ENCODE measurements around the gene ENDOG. TPM values are rescaled to one million over a fixed set of nuclear protein-coding genes. Genes with fewer than 3 reads are reported as not detected.

Gene ENDOG
- total RNA-seq, 1 experiment from 2014 or later, result 25.8 TPM

GRCh38 chr9:128822407-128823042, 4.2 kb downstream of the ENDOG start (continued):
- TF ChIP-seq, protein P1, sequence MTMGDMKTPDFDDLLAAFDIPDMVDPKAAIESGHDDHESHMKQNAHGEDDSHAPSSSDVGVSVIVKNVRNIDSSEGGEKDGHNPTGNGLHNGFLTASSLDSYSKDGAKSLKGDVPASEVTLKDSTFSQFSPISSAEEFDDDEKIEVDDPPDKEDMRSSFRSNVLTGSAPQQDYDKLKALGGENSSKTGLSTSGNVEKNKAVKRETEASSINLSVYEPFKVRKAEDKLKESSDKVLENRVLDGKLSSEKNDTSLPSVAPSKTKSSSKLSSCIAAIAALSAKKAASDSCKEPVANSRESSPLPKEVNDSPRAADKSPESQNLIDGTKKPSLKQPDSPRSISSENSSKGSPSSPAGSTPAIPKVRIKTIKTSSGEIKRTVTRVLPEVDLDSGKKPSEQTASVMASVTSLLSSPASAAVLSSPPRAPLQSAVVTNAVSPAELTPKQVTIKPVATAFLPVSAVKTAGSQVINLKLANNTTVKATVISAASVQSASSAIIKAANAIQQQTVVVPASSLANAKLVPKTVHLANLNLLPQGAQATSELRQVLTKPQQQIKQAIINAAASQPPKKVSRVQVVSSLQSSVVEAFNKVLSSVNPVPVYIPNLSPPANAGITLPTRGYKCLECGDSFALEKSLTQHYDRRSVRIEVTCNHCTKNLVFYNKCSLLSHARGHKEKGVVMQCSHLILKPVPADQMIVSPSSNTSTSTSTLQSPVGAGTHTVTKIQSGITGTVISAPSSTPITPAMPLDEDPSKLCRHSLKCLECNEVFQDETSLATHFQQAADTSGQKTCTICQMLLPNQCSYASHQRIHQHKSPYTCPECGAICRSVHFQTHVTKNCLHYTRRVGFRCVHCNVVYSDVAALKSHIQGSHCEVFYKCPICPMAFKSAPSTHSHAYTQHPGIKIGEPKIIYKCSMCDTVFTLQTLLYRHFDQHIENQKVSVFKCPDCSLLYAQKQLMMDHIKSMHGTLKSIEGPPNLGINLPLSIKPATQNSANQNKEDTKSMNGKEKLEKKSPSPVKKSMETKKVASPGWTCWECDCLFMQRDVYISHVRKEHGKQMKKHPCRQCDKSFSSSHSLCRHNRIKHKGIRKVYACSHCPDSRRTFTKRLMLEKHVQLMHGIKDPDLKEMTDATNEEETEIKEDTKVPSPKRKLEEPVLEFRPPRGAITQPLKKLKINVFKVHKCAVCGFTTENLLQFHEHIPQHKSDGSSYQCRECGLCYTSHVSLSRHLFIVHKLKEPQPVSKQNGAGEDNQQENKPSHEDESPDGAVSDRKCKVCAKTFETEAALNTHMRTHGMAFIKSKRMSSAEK (CRISPR knock-in tag; IDR thresholded peaks at IDR 0.05; ENCODE audit: borderline replicate concordance), result no peak
- TF ChIP-seq TEAD1 (CRISPR knock-in tag; IDR thresholded peaks at IDR 0.05), result no peak
- TF ChIP-seq, protein P2, sequence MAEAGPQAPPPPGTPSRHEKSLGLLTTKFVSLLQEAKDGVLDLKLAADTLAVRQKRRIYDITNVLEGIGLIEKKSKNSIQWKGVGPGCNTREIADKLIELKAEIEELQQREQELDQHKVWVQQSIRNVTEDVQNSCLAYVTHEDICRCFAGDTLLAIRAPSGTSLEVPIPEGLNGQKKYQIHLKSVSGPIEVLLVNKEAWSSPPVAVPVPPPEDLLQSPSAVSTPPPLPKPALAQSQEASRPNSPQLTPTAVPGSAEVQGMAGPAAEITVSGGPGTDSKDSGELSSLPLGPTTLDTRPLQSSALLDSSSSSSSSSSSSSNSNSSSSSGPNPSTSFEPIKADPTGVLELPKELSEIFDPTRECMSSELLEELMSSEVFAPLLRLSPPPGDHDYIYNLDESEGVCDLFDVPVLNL (CRISPR knock-in tag; IDR thresholded peaks at IDR 0.05; ENCODE audit: borderline replicate concordance, low read depth), result no peak

DNA sequence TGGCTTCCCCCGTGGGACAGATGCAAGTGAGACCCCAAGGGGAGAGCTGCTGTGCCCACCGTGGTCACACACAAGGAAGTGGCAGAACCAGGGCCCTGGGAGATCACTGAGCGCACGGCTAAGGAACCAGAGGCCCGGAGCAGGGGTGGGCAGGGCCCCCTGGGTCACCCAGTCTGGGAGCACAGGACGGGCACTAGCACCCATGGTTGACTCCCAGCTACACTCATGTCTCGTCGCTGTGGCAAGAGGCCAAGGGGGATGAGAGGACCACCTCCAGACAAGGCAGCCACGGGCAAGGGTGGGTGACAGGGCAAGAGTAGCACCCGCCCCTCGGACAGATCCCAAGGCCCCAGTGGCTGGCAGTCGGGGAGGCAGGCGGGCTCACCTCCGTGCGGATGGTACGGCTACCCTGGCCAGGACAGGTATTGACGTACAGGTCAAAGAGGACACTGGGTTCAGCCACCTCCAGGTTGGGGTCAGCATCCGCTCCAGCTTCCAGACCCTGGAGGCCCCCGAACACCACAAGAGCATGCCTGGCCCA, 5.1 kb downstream of the ENDOG start:
- no peak for DNase-seq (ENCODE audit: low spot score)
- ATAC-seq, result no peak
- POLR2A ChIA-PET, result no interaction called here
- Mint-ChIP-seq H3K9me3 (no peaks in the 10 kb centered on the region), H3K27me3 (ENCODE audit: low read depth) (no peaks in the 10 kb centered on the region), H3K27ac (no peak overlapping the region), H3K4me3 (no peak overlapping the region), H3K36me3 (peaks cover 51% of the 10 kb centered on the region), H3K4me1 (peaks cover 4% of the 10 kb centered on the region)
- CTCF ChIA-PET, result no interaction called here
- TF ChIP-seq STAT6 (CRISPR knock-in tag; conservative IDR thresholded peaks at IDR 0.05; ENCODE audit: low read depth) (no peak), ETV6 (CRISPR knock-in tag; IDR thresholded peaks at IDR 0.05) (no peak), MYBL2 (CRISPR knock-in tag; IDR thresholded peaks at IDR 0.05) (no peak), HMGA2 (CRISPR knock-in tag; IDR thresholded peaks at IDR 0.05) (no peak), SMAD3 (CRISPR knock-in tag; IDR thresholded peaks at IDR 0.05; ENCODE audit: borderline replicate concordance) (no peak), ZNF416 (CRISPR knock-in tag; IDR thresholded peaks at IDR 0.05) (no peak), OVOL2 (CRISPR knock-in tag; IDR thresholded peaks at IDR 0.05; ENCODE audit: borderline replicate concordance) (no peak), TEAD4 (CRISPR knock-in tag; IDR thresholded peaks at IDR 0.05) (no peak), ERG (CRISPR knock-in tag; IDR thresholded peaks at IDR 0.05) (no peak), FOXK1 (CRISPR knock-in tag; IDR thresholded peaks at IDR 0.05) (no peak), E2F1 (CRISPR knock-in tag; IDR thresholded peaks at IDR 0.05) (no peak), RELA (CRISPR knock-in tag; IDR thresholded peaks at IDR 0.05; ENCODE audit: borderline replicate concordance) (no peak), ZNF263 (CRISPR knock-in tag; IDR thresholded peaks at IDR 0.05; ENCODE audit: low read depth) (no peak)
- TF ChIP-seq, protein P3, sequence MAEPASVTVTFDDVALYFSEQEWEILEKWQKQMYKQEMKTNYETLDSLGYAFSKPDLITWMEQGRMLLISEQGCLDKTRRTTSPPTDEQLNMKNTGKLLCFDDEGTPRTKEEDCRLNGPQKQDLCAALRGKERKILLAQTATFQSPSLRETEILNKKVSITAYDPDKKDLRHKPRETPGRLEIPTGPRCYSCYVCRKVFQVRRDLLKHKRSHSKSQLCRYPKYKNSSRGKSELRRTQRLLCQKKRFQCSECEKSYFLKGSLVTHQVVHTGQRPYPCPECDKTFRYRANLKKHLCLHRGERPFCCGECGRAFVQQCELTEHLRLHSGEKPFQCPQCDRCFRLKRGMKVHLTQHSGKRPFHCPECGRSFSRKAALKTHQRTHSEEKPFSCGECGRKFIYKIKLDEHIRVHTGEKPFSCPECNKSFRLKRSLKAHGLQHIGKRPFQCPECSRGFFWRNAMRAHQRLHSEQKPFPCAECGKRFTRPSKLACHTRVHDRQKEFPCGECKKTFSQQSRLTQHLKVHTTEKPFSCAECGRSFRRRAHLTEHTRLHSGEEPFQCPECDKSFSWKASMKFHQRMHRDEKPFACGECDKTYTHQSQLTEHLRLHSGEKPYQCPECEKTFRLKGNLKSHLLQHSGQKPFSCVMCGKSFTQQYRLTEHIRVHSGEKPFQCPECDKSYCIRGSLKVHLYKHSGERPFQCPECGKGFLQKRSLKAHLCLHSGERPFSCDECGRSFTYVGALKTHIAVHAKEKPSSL (CRISPR knock-in tag; conservative IDR thresholded peaks at IDR 0.05), result no peak
- TF ChIP-seq, protein P4, sequence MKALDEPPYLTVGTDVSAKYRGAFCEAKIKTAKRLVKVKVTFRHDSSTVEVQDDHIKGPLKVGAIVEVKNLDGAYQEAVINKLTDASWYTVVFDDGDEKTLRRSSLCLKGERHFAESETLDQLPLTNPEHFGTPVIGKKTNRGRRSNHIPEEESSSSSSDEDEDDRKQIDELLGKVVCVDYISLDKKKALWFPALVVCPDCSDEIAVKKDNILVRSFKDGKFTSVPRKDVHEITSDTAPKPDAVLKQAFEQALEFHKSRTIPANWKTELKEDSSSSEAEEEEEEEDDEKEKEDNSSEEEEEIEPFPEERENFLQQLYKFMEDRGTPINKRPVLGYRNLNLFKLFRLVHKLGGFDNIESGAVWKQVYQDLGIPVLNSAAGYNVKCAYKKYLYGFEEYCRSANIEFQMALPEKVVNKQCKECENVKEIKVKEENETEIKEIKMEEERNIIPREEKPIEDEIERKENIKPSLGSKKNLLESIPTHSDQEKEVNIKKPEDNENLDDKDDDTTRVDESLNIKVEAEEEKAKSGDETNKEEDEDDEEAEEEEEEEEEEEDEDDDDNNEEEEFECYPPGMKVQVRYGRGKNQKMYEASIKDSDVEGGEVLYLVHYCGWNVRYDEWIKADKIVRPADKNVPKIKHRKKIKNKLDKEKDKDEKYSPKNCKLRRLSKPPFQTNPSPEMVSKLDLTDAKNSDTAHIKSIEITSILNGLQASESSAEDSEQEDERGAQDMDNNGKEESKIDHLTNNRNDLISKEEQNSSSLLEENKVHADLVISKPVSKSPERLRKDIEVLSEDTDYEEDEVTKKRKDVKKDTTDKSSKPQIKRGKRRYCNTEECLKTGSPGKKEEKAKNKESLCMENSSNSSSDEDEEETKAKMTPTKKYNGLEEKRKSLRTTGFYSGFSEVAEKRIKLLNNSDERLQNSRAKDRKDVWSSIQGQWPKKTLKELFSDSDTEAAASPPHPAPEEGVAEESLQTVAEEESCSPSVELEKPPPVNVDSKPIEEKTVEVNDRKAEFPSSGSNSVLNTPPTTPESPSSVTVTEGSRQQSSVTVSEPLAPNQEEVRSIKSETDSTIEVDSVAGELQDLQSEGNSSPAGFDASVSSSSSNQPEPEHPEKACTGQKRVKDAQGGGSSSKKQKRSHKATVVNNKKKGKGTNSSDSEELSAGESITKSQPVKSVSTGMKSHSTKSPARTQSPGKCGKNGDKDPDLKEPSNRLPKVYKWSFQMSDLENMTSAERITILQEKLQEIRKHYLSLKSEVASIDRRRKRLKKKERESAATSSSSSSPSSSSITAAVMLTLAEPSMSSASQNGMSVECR (CRISPR knock-in tag; IDR thresholded peaks at IDR 0.05; ENCODE audit: borderline replicate concordance), result no peak

Data from WTC11 (cell line).